ENCODE results near the gene VAMP2.

The VAMP2 gene

DNA sequence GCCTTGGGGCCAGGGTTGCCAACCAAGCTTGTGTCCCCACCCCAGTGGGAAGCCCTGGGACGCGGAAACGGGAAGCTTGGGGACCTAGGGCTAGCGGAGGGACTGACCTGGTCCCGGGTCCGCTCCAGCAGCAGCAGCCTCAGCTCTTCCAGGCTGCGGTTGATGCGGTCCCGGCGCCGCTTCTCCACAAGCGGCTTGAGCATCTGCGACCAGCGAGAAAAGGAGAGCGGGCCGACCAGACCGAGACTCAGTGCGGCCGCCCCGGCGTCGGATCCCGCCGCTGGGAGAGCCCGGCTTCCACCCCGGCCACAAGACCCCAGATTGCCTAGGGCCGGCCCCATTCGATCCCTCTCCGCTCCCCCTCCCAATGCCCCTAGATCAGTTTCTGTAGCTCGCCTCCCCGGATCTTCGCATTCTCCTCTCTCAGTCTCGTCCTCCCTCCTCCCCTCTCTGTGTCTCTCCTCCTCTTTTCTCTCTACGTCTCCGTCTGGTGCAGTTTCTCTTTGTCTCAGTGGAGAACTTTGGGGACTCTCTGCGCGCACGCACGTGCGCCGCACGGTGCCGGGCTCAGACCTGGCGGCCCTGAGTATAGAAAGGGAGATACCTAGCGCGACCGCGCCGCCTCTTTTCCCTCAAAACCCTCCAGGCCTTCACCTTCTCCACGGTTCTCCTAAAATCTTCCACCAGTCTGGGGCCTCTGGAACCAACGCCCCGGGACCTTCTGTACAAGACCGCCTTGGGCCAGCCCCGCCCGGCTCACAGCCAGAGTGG is 39.6 kb downstream of the VAMP2 start:
- DNase-seq: peak; percentile 64

DNA sequence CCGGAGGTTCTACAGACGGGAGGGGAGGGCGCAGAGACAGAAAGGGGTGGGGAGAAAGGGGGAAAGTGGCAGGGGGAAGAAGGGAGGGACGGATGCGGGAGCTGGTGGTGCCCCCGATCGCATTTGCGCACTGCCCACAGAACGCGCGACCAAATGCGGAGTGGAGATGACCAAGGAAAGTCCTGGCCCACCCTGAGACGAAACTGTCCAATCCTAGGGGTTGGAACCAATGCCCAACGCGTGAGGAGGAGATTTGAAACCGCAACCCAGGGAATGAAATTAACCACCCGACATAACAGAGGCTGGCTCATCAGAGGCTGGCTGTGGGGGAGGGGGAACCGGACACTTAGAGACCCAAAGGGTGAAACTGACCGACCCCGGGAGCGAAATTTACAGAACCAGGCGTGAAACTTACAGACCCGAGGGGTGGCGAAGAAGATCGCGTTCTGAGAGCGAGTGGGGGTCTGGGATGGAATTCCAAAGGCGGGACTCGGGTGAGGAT is 40.3 kb downstream of the VAMP2 start:
- peak; percentile 45 for DNase-seq

DNA sequence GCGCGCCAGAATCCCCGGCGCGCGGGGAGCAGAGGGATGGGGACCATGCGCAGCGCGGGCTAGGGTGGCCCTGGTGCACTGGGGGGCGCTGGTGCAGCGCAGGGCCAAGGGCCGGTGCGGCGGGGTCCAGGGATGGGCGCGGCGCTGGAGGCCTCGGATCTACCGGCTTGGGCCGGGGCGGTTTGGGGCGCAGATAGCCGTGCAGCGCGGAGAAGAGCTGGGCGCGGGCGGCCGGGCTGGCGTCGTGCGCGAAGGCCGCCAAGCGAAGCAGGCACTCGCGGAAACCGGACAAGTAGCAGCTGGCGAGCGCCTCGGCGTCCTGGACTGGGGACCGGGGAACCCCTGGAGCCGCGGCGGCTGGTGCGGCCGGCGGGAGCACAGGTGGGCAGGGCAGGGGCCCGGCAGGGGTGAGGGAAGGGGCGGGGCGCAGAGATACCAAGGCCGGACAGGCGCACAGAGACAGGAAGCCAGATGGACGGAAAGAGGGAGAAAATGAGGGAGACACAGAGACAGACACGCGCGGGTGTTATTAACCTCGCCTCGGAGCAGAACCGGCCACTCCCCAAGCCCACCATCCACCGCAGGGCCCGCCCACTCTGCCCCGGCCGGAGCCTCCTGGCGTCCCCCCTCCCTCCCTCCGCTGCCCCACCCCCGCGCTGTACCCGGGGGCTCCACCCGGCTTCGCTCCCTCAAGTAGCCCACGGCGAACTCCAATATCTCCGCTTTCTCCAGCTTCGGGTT is 40.9 kb downstream of the VAMP2 start:
- peak; percentile 68 for DNase-seq

DNA sequence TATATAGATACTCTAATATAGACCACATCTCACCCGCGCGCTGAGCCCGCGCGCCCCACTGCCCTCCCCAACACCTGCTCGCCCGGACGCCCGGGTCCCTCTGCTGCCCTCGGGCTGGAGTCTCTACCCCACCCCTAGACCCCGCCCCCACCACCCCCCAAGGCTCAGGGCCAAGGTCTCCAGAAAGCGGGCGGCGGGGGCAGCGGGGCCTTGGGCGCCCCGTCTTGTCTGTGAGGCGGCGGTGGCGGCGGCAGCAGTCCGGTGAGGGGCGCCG is 41.4 kb downstream of the VAMP2 start:
- no peak for DNase-seq

DNA sequence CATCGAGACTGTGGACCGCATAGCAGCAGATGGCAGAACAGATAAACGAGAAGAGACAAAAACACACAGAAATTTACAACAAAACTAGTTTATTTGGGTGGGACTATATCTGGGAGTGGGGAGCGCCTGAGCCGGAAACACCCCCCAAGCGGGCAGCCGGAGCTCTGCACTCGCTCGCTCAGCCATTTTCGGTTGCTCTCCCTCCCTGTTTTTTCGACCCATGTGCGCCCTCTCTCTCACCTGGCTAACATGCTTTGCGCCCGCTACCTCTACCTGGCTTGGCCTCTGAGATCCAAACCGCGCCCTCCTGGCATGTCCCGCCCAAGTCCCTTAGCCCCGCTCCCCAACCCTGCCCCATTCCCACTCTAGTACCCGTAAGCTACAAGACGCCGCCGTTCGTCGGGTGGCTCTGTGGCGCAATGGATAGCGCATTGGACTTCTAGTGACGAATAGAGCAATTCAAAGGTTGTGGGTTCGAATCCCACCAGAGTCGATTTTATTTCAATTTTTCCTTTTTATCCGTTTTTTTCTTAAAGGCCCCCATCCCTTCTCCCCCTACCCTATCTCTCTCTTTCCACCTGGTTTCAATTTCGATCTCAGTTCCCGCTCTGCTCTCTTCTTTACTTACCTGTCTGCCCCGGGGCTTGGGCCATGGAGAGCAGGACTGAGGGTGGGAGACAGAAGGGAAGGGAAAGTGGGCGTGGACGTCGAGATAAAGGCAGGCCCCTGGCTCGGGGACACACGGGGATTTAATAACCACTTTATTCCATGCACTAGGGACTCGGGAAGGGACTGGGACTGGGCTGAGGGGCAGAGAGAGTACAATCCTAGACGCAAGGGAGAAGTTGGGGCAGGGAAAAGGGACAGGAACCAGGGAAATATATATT is 42.0 kb downstream of the VAMP2 start:
- peak; percentile 90 for DNase-seq

DNA sequence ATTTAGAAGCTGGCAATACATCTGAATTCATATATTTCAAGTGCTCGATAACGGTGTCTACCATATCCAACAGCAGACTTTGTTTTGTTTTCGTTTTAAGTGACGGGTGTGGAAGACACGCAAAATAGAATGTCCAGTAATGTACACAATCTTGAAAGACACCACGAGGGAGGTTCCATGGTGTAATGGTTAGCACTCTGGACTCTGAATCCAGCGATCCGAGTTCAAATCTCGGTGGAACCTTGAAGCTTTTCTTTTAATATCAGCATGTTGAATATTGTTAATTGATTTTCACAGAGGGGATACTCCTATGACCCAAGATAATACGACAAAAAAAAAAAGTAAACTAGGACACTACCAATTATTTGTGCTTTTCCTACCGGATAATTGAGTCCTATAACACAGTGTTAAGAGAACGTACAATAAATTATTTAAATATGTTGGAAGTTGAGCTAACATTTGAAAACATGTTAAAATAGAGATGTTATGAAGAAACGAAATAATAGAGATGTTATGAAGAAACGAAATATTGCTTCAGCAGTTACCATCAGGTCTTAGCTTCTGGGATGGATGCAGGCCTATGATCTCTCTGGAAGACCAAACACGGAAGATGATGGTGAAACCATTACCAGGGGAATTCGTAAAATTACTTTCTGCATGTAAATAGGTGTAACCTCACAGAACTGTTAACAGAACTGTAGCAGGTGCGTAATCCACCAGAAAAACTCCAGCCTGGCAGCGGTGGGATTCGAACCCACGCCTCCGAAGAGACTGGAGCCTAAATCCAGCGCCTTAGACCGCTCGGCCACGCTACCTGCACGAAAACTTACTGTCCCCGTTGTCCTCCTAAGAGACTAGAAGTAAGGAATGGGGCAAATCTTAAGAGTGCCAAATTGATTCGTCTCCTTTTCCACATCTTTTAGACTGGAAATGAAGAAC is 42.9 kb downstream of the VAMP2 start:
- peak; percentile 97 for DNase-seq

DNA sequence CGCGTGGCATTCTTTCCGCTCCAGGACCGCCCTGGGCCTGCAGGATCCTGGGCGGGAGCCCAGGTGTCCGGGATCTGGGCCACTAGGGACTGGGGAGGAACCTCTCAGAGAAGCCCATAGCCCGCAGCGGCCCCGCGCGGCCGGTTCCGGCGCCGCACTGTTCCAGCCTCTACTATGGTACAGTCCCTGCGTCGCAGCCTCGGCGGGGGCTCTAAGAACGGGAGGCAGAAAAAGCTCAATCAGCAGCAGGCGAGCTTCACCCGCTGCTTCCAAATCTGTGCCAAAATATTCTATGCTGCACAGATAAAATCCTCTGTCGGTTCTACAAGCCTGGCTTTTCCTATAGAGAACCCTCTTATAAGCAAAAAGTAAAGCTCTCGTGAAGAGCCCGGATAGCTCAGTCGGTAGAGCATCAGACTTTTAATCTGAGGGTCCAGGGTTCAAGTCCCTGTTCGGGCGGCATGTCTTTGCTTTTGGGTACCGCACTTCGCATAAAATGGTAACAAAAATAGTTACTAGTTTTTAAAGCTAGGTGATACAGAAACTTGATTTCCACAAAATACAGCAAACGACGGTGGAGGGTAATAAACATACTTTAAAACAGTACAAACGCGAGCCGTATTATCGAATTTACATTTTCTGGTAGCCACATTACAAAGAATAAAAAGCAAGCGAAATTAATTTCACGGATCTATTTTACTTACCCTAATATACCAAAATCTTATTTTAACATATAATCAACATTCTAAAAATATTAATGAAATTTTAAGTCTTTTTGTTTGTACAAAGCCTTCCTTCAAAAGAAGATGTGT is 43.8 kb downstream of the VAMP2 start:
- DNase-seq: peak; percentile 93

DNA sequence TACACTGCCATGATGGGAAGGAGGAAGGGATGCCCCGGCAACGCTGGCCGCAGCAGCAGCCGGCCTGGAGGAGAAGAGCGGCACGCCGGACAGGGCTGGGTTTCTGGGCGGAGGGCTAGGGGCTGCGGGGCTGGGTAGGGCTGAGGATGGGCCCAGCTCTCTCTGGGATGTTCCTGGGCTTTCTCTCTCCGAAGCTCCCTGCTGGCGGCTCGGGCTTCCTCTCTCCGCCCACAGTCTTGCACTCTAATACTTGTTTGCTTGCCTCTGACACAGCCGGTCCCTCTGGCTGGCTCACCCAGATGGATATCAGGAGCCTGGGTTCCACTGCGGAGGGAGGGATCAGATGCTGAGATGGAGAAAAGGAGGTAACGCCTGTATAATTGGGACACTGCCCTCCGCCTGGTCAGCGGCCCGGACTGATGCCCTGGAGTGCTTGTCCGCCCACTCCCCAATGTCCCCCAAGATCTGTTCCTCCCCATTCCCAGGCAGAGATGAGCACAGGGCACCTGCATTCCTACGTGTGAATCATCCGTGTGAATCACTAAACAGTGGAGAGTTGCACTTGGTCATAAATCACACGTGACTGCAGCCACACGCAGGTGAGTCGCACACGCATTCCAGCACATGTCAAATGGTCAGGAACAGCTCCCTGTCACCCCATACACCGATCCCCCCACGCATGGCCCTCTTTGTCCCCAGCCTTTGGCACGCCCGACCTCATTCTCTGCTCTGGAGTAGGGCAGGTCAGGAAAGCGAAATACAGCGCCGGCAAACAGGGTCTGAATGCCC is 44.6 kb downstream of the VAMP2 start, which contains the start of gene ALOXE3:
TSS of gene ALOXE3 (minus strand) at position 535 of the 789 bp plus-strand sequence. CDS start at position 11, 524 bp downstream.
- peak; percentile 45 for DNase-seq

DNA sequence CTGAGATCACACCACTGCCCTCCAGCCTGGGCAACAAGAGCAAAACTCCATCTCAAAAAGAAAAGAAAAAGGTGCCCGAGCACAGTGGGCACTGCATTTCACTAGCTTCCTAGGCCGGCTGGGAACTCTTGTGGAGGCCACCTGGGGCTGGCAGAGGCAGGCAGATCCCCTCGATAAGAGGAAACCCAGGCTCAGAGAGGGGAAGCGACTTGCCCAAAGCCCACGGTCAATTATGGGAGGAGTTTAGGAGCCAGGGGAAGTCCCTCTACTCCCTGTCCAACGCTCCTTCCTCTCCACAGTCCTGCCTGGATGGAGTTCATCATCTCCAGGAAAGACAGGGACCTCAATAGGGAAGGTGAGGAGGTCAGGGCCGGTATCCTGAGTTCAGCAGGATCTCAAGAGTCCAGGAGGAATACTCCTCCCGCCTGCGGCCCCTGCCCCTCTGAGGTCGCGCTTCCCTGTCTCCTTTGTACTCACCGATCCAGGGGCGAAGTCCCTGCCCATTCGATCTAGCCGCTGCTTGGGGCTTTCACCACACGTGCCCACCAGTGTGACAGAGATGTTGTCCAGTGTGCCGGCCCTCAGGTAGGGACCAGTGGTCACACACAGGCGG is 45.3 kb downstream of the VAMP2 start:
- DNase-seq: no peak

DNA sequence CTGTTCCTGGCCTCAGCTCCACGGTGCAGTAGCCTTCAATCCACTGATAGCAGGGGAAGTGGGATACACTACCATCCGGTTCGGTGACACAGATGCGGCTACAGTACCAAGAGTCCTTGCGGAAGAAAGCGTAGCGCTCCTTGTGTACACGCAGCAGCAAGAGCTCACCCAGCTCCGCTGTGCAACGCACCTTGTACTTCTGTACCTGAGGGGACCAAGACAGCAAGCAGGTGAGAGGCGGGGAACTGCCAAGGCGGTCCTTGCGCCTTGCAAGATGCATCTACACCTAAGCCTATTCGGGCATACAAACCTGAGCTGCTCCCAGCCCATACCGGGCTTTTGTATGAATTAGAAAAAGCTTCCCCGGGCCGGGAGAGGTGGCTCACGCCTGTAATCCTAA is 46.0 kb downstream of the VAMP2 start:
- no peak for DNase-seq

DNA sequence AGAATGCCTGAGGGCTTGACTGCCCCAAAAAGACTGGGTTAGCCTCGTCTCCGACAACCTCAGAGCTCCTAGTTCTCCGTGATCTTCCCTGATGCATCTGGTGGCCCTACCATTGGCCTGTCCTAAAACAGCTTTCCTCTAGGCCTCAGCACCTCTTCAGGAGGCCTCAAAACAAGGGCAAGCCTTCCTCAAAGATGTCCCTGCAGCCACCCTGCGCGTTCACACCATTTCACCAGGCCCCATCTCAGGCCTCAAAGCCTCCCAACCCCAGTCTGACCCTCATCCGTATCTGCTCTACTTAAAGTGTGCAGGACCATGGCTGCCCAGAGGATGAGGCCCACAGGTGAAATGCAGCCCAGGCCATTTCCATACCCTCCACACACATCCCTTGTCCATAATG is 51.8 kb downstream of the VAMP2 start:
- no peak for DNase-seq

DNA sequence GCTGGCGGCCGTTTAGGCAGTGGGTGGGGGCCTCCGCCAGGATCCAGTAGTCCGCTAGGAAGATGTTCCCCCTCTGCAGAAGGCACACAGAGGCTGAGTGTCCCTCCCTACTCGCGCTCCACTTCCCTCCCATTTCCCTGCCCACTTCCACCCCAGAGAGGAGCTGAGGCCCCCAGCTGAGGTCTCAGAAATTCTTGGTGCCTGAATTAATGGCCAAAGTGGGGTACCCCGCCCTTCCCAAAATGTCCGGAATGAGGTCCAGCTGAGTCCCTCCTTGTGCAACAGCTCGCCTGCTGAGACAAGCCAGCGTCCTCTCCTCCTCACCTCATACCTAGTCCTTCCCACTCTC is 52.3 kb downstream of the VAMP2 start:
- DNase-seq: no peak

DNA sequence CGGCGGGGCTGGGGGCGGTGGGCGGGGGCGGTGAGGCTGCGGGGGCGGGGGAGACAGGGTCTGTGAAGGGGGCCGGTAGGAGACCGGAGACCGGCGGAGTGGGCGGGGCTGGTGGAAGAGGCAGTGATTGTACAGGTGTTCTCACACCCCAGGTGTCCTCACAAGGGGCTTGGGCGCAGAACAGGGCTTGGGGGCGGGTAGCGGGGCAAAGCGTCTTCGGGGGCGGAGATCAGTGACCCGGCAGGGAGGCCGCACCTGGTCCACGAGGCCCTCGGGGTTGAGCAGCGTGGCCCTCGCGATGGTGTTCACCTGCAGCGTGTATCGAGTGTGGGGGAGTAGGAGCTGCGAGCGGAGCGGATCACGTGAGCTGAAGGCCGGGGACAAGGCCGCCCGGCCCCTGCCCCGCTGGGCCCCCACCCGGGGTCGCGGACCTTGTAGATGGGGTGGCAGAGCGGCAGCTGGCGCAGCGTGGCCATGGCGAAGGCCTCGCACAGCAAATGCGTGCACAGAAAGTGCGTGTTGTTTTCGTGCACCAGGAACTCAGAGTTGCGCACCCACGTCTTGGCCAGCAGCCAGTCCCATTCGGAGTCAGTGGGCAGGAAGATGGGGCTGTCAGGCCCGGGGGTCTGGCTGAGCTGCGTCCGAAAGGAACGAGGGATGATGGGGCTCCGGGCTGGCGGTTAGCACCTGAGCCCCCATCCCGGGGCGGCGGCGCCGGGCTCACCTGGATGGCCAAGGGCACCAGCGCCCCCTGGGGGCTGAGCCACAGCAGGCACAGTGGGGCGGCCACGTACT is 52.9 kb downstream of the VAMP2 start:
- peak; percentile 85 for DNase-seq

Measured in activated CD4-positive, alpha-beta T cell treated with anti-CD3 and anti-CD28 coated beads for 48 hours (primary cell).